ELR (cell line): ENCODE data around the gene CYTH4.
A peak's percentile ranks its signal among the peaks of the same experiment; 100 is the strongest.

Source experiments
- DNase-seq: peaks from one replicate; pipeline ENCODE4 v3.0.0-alpha.2; 2015; ENCODE audit warnings: low read depth

CYTH4 gene

GRCh38 chr22:37349043-37349814, 66.9 kb downstream of the CYTH4 start:
- no peak for DNase-seq

- no peak for DNase-seq
Observed at GRCh38 chr22:37351232-37351631, 68.9 kb downstream of the CYTH4 start.

- DNase-seq, result no peak
Observed at GRCh38 chr22:37352481-37352880, 70.2 kb downstream of the CYTH4 start.

DNA sequence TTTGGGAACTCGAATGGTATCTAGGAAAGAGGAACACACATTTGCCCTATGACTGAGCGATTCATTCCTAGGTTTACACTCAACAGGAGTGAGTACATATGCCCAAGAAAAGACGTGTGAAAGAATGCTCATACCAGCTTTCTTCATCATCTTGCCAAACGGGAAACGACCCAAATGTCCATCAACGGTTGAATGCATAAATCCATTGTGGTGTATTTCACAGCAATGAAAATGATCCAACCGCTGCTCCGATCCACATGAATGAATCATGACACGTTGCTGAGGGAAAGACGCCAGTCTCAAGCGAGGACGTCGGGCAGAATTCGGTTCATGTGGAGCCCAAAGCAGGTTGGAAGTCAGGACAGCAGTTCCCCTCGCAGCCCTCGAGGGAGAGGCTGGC, 71.5 kb downstream of the CYTH4 start:
- no peak for DNase-seq

DNA sequence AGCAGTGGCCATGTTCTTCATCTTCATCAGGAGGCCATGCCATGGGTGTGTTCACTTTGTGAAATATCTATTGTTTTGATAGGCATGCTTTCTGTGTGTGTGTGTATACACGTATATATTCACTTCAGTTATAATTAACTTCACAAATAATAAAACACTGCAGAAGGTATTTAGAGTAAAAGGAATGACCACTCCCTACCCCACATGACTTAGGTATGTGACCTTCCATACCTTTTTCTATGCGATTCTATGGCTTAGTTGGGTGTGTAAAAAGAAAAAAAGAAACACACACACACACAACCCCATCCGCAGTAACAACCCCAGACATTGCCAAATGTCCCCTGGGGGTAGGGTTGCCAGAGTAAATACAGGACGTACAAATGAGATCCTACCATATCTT, 72.0 kb downstream of the CYTH4 start:
- no peak for DNase-seq

GRCh38 chr22:37354670-37355069, 72.4 kb downstream of the CYTH4 start:
- DNase-seq, result no peak

- DNase-seq, result no peak
Observed at GRCh38 chr22:37355174-37355573, 72.9 kb downstream of the CYTH4 start.

- DNase-seq, result no peak
Observed at GRCh38 chr22:37356922-37357321, 74.6 kb downstream of the CYTH4 start.

GRCh38 chr22:37357446-37358075, 75.3 kb downstream of the CYTH4 start:
- DNase-seq, result no peak

GRCh38 chr22:37358386-37358785, 76.1 kb downstream of the CYTH4 start:
- no peak for DNase-seq

GRCh38 chr22:37358917-37359316, 76.6 kb downstream of the CYTH4 start:
- peak; percentile 35 for DNase-seq

DNA sequence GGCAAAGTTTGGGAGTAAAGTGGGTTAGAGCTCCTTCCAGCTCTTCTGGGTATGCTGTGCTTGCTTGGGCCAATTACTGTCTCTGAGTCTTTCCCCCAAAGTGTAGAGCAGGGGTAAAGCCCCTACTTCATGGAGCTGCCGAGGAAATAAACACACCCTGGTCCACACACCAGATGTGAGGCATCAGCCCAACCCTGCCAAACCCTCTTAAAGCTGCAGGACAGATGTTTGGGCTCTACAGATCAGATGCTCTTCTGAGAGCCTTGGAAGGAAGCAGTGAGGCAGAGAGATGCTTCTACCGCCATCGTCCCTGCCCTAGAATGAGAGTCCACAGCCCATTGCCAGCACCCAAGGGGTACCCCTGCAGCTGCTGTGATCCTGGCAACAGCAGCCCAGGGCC, 80.3 kb downstream of the CYTH4 start:
- DNase-seq, result no peak

DNA sequence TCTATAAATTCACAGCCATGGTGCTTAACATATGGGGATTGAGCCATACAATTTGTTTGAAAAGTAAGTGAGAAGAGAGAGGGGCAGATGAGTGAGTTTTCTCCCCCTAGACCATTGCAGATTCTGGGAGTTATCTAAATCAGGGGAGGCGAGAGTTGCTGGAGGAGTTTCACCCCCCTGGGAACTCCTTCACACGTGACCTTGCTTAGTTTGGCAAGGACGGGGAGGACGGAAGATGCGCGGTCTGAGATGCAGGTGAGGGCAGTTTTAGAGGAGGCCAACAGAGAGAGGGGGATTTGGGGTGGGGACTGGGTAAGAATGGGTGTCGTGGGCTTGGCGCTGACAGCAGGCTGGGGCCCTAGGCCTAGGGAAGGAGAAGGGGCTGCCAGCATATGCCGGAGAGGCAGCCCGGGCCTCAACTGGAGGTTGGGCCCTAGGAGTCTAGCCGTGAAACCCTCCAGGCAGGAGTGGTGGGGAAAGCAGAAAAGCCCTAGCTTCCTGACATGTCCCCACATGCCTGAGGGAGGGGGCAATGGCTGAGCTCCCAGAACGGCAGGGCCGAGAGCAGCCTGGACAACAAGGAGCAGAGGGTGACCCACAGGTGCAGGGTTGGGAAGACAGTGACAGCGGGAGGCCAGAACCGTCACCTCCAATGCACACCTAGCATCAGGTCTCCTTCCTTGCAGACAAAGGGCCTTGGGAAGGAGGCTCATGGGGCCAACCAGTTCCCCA, 81.1 kb downstream of the CYTH4 start:
- DNase-seq, result no peak
